HG03460 (cell line): ENCODE data around the gene YPEL2.
A peak's percentile ranks its signal among the peaks of the same experiment; 100 is the strongest.
"Not testable (repeated sequence)": the region's sequence is repeated elsewhere in the genome, so short reads cannot be mapped to it uniquely, and the experiment has no call there.

ENCODE experiments used
- ATAC-seq: cut with Tn5 transposase; IDR thresholded peaks from one replicate; pipeline ENCODE4 v1.9.1; 2021; ENCODE audit not compliant: unreplicated experiment

Gene YPEL2, protein sequence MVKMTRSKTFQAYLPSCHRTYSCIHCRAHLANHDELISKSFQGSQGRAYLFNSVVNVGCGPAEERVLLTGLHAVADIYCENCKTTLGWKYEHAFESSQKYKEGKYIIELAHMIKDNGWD

DNA sequence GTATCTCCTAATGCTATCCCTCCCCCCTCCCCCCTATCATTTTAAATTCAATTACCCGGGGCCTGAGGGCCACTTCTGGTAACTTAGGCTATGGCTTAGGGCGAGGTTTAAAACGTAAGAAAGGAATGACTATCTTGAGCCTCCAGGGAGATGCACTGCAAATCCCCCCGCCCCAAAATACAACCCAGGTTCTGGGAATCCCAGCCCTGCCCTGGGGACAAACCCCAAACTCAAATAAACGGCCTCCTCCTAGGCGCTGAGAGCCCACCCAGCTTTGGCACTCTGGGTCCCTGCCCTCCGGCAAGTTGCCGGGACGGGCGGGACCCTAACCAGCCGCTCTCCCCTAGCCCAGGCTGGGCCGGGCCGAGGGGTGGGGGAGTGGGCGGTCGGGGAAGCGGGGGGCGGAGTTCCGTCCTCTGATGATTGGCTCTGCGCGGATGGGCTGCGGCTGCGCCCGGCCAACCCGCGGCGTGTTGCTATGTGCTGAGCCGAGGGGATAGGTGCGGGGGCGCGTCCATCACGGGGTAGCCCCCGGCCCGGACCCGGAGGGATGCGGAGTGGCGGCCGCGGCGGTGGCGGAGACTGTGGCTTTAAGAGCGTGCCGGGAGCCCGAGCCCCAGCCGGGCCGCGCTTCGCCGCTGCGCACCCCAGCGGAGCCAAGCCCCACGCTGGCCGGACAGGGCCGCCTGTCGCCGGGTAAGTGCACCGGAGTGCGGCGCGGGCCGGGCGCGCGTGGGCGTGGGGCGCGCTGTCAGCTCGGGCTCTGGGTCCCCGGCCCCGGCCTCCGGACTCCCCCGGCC is at the start of gene YPEL2:
TSS of gene YPEL2 (plus strand) at position 527 of the 800 bp plus-strand sequence. CDS start 21,755 bp downstream, outside the sequence.
- ATAC-seq, result peak; percentile 91

DNA sequence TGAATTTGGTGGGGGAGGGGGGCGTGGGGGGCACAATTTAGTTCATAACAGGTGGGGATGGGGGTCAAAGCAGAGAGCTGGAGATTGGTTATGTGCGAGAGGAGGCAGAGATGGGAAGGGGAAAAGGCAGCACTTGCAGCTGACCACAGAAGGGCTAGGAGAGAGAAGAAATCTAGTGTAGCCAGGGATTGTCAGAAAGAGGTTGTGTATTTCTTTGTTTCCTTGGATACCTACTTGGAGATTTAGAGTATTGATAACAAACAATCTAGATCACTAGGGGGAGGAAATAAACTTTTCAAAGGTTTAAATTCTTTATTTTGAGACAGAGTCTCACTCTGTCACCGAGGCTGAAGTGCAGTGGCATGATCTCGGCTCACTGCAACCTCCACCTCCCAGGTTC is 47.1 kb upstream of the YPEL2 start:
- ATAC-seq, result no peak

DNA sequence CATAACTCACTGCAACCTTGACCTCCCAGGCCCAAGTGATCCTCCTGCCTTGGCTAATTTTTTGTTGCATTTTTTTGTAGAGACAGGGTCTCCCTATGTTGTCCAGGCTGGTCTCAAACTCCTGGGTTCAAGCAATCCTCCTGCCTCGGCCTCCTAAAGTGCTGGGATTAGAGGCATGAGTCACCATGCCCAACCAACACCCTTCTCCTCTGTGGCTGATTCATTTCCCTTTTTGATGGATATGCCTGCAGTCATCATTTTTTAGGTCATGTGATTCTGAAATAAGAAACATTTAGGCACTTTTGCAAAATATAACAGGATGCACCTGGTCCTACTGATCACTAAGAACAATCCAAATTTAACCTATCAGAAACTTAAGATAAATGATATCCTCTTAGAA is 44.0 kb upstream of the YPEL2 start:
- ATAC-seq, result no peak

DNA sequence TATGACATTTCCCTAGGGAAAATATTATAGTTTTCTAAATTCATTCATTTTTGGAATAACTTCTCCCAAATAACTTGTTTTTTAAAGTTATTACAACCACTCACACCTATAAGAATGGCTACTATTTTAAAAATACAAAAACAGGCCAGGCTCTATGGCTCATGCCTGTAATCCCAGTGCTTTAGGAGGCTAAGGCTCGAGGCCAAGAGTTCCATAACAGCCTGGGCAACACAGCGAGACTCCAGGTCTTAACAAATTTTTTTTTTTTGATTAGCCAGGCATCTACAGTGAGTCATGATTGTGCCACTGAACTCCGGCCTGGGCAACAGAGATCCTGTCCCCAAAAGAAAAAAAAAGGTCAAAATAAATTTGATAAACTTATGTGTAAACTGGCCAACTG is 43.6 kb upstream of the YPEL2 start:
- ATAC-seq, result no peak

DNA sequence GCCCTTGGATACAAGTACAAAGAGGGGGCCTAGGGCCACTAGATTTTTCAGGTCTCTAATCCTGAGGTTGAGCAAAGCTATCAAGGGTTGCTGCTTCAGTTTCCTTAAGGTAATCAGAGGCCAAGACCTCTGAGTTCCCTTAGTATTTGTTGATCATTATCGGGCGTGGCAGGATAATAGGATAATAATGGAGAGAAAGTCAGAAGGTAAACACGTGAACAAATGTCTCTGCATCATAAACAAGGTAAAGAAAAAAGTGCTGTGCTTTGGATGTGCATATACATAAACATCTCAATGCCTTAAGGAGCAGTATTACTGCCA is 41.5 kb upstream of the YPEL2 start:
- ATAC-seq, result no peak

DNA sequence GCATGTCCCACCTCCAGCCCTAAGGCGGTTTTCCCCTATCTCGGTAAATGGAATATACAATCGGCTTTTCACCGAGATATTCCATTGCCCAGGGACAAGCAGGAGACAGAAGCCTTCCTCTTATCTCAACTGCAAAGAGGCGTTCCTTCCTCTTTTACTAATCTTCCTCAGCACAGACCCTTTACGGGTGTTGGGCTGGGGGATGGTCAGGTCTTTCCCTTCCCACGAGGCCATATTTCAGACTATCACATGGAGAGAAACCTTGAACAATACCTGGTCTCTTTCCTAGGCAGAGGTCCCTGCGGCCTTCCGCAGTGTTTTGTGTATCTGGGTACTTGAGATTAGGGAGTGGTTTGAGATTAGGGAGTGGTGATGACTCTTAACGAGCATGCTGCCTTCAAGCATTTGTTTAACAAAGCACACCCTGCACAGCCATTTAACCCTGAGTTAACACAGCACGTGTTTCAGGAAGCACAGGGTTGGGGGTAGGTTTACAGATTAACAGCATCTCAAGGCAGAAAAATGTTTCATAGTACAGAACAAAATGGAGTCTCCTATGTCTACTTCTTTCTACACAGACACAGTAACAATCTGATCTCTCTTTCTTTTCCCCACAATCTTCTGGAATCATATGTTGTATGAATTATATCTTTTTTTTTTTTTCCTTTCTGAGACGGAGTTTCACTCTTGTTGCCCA is 41.0 kb upstream of the YPEL2 start:
- not testable (repeated sequence) for ATAC-seq

DNA sequence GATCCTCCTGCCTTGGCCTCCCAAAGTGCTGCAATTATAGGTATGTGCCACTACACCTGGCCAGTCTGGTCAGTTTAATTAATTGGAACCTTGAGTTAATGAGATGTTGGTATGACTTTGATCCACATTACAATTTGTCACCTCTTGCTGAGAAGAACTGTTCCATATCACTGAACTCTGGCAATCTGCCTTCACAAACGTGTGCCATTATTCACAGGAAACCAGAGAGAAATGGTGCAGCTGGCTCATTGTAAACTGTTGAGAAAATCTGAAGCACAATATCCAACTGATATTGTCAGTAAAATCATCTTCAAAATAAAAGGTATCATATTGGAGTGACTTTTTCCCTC is 39.3 kb upstream of the YPEL2 start:
- ATAC-seq, result no peak

DNA sequence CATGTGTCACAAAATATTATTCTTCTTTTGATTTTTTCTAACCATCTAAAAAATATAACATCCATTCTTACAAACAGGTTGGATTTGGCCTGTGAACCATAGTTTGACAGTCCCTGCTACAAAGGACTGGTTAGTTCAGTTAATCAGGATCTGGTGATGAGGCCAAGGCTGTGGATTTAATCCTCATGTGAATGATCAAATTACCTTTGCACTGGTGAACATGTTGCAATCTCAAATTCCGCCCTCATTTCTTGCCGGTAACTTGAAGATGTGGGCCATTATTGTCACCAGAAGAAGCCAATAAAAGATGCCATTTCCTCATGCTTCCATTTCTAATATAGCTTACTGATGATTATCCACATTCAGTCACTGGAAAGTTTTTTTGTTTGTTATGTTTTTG is 35.3 kb upstream of the YPEL2 start:
- ATAC-seq, result no peak

DNA sequence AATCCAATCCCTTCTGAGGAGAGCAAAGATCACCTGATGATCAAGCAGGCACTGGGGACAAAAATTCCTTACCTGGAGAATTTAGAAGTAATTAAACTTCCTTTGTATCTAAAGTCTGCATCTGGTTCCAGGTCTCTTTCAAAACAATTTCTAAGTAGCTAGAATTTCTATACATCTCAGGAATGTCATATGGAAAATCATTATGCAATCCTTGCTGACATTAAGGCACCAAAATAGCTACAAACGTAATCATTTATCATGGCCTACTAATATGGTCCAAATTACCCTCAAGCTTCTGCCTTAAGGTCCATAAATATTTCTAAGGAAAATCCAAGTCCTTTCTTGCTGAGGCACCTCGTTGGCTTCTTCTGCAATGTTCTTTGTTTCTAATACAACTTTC is 32.9 kb upstream of the YPEL2 start:
- no peak for ATAC-seq

DNA sequence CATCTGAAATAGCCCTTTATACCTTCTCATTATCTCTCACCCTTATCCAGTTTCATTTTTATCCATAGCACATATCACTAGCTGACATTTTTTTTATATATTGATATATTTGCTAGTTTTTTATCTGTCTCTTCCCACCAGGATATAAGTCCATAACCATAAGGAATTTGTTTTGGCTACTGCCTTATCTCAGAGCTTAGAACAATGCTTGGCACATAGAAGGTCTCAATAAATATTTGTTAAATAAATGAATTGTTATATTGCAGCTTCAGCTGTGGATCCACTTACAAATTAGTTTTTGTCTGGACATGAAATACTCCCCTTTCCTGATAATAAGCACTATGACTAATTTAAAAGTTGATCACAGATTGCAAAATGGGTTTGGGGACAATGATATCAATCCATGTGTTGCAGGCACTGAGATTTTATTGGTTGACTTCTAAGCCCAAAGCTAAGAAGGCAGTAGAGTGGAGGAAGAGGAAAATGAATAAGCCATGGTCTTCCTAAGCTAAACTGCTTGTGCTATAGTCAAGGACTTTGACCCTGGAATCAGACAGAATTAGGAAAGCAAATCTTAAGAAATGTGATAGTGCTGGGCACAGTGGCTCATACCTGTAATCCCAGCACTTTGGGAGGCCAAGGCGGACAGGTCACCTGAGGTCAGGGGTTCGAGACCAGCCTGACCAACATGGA is 31.9 kb upstream of the YPEL2 start:
- no peak for ATAC-seq

DNA sequence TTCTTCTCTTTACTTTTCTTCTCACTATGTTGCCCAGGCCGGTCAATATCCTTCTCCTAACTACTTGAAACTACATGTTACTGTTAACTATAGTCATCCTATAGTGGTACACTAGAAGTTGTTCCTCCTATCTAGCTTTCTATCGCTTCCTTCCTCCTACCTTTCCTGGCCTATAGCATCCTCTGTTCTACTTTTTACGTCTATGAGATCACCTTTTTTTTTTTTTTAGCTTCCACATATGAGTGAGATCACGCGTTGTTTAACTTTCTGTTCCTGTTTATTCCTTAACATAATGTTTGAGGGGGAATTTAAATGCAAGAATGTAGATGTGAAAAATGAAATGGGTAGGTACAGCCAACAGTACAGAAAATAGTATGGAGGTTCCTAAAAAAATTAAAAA is 30.5 kb upstream of the YPEL2 start:
- no peak for ATAC-seq

DNA sequence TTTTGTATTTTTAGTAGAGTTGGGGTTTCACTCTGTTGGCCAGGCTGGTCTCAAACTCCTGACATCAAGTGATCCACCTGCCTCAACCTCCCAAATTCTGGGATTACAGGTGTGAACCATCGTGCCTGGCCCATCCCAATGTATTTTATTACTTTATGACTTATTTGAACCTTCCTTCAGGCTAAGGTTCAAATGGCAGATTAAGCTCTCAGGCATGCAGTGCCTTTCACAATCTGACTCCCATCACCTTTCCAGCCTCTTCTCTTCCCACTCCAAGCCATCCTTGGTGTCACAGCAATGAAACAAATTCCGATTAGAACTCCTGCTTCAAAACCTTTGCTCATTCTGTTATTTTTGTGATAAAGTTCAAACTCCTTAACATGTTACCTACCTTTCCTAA is 26.6 kb upstream of the YPEL2 start:
- ATAC-seq, result no peak

DNA sequence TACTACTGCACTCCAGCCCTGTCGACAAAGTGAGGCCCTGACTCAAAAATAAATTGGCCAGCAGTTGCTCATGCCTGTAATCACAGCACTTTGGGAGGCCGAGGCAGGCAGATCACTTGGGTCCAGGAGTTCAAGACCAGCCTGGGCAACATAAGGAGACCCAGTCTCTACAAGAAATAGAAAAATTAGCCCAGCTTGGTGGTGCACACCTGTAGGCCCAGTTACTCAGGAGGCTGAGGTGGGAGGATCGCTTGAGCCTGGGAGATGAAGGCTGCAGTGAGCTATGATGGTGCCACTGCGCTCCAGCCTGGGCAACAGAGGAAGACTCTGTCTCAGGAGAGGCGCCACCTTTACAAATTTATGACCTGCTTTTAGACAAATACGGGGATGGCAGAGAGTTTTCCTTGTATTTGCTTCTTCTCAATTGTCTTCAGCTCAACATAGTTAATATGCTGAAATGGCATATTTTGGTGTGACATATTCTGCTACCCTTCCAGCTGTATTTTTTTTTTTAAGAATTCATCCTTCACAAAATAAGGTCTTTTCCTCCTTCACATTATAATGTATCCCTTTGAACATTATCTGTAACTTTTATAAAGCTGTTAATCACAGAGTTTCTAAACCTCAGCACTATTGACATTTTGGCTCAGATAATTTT is 21.1 kb upstream of the YPEL2 start:
- no peak for ATAC-seq

DNA sequence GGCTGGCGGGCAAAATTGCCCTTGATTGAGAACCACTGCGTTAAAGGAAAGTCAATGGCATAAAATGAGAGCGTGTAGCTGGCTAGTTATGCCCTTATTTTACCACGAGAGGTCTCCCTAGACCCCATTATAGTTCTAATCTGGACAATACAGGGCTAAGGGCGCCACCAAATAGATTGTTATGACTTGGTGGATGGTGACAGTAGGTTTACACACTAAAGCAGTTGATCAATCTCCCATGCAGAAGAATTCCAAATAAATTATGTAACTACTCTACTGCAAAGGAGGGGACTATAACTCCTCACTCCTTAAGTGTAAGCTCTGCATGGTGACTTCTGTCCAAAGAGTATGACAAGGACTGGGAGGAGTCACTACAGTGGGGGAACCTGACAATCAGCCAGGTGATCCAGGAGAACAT is 20.4 kb upstream of the YPEL2 start:
- no peak for ATAC-seq

DNA sequence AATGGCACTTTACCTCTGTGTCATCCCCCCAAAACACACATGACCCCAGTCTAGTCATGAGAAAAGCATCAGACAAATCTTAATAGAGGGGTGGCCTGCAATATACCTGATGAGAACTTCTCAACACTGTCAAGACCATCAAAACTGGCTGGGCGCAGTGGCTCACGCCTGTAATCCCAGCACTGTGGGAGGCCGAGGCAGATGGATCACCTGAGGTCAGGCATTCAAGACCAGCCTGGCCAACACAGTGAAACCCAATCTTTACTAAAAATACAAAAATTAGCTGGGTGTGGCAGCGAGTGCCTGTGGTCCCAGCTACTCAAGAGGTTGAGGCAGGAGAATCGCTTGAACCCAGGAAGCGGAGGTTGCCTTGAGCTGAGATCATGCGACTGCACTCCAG is 19.9 kb upstream of the YPEL2 start:
- ATAC-seq, result not testable (repeated sequence)

DNA sequence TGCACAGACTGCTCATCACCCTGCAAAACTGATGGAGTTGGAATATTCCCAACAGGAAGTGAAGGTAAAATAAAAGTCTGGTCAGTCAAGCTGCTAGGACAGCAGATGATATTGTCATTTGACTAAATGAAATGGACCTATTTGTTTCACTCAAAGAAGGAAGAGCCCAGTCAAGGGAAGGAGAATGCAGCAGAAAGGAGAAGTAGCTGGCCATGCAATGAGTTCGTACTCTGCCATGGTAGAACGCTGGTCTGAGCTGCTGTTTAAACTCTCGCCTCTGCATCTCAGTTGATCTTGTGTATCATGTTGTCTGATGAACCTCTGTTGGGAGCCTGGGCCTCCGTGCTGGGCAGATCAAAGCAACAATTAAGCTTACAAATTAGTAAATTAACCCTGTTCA is 15.6 kb upstream of the YPEL2 start:
- no peak for ATAC-seq

DNA sequence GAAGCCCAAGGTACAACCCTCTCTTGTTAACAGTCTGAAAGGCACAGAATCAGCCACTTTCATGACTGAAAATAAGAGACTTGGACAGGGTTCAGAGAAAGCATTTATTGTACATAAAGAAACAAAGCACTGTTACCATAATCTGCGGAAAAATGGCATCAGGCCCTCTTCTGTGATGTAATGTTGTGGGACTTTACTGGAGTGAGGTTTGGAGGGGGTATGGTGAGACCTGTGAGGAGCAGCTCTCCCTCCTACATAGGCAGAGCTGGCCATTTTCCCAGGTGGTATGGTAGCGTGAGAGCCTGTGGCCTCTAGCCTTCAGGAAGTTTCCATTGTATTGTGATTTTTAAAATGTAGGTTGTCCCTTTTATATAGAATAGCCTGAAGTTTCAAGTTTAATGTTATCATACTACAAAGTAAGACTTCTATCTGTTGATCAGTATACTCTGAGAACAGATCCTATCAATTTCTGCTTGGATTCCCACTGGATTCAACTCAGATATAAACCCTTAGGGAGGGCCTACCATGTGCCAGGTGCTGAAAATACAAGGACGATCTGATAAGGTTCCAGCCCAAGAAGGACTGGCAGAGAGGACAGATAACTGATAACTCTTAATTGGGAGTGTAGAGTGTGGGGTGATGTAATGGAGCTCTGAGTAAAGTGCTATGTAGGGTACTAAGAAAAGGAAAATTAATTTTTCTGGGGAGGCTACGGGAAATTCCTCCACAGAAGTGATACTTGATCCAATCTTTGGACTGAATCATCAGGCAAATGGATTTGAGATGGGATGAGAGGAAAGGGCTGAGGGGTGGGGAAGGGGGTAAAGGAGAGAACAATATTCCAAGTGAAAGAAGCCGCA is 4.1 kb upstream of the YPEL2 start:
- ATAC-seq, result no peak

DNA sequence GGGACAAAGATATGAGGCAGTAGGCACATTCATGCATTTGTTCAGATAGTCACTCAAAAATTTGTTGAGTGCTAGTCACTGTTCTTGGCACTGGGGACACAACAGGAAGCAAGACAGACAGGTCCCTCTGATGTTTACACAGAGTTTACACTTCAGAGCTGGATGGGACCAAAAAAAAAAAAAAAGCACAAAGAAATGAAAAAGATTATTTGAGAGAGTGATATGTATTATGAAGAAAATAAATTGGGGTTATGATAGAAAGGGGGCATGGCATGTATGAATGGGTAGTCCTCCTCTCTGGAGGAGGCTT is 3.5 kb upstream of the YPEL2 start:
- no peak for ATAC-seq

DNA sequence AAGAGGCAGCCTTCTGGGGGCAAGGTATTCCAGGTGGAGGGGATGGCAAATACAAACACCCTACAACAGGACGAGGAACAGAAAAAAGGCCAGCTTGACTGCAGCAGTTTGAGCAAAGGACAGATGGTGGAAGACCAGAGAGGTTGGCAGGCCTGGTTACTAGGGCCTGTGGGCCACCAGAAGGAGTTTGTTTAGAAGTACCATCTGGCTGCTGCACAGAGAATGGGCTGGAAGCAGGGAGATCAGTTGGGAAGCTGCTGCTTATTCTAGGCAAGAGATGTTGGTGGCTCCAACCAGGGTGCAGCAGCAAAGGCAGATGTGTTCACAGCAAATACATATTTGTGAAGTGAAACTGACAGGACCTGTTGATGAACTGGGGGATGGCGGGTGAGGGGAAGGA is 2.9 kb upstream of the YPEL2 start:
- ATAC-seq, result no peak

DNA sequence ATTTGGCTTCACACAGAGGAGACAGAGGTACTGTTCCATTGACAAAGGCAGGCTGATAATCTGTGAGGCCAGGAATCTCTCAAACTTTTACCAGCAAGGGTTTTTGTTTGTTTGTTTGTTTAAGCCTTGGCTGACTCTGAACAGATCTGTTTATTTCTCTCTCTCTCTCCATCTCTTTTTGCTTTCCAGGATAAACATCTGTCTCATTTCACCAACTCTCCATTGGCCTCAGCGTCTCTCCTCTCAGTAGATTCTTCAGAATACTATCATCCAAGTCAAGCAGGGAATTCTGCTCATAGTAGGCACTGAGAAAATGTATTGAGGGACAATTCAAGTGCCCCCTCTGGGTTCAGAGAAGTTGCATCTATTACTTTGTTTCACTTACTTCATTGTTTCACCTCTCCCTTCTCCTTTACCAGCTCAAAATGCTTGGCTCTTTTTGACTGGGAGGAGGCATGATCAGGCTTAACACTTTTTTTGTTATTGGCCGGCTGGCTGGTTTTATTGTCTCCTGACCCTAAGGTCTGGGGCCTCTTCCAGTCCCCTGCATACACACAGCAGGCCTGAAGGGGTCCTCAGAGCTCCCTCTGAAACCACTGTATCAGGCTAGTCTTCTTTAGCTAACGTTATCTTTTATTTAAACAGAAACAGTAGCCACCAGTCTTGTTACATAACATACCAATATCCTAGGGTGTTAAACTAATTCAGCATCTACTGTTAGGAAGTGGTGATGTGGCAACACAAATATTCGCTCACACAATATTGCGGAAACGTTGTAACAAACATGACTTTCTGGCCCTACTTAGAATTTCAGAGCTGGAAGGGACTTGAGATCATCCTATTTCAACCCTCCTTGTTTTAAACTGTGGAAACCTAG is 2.0 kb upstream of the YPEL2 start:
- peak; percentile 42 for ATAC-seq
